Osteocyte (in vitro differentiated cells): ENCODE measurements around the gene RAB10. TPM values are rescaled to one million over a fixed set of nuclear protein-coding genes. Genes with fewer than 3 reads are reported as not detected.
"Not testable (repeated sequence)": the region's sequence is repeated elsewhere in the genome, so short reads cannot be mapped to it uniquely, and the experiment has no call there.

Source experiments
- DNase-seq: peaks from one replicate; pipeline ENCODE4 v3.0.0; 2021; ENCODE audit warnings: mixed read lengths; ENCODE audit not compliant: unreplicated experiment; ENCODE audit errors: extremely low spot score
- H3K27ac Mint-ChIP-seq: one replicate; pipeline ENCODE4 v1.8.0; 2021; ENCODE audit warnings: mild to moderate bottlenecking, mixed read lengths; ENCODE audit not compliant: unreplicated experiment
- H3K27me3 Mint-ChIP-seq: one replicate; pipeline ENCODE4 v1.8.0; 2021; ENCODE audit warnings: mixed read lengths; ENCODE audit not compliant: unreplicated experiment
- H3K36me3 Mint-ChIP-seq: one replicate; pipeline ENCODE4 v1.8.0; 2021; ENCODE audit warnings: mixed read lengths; ENCODE audit not compliant: unreplicated experiment
- H3K4me1 Mint-ChIP-seq: one replicate; pipeline ENCODE4 v1.8.0; 2021; ENCODE audit warnings: mixed read lengths; ENCODE audit not compliant: unreplicated experiment
- H3K4me3 Mint-ChIP-seq: one replicate; pipeline ENCODE4 v1.8.0; 2021; ENCODE audit warnings: mild to moderate bottlenecking, moderate library complexity, mixed read lengths; ENCODE audit not compliant: unreplicated experiment
- H3K9me3 Mint-ChIP-seq: one replicate; pipeline ENCODE4 v1.8.0; 2021; ENCODE audit warnings: mixed read lengths; ENCODE audit not compliant: unreplicated experiment
- CTCF ChIP-seq: fragments of 200-600 bp; sonication (generic); IDR thresholded peaks from 2 replicates; pipeline ENCODE4 v1.5.0; 2021; ENCODE audit warnings: antibody characterized with exemption, mild to moderate bottlenecking, moderate library complexity
- total RNA-seq: library from RNA; stranded (reverse); gene quantifications from 2 replicates; pipeline ENCODE4 v1.2.1, GENCODE V29; 2021

RAB10 gene
- total RNA-seq, 1 donor from 2014 or later = 139 TPM

GRCh38 chr2:26103752-26104151 is 69.9 kb downstream of the RAB10 start:
- Mint-ChIP-seq H3K4me3 (no peak overlapping the region), H3K36me3 (peaks cover 29% of the 10 kb centered on the region), H3K4me1 (peaks cover 2% of the 10 kb centered on the region), H3K9me3 (peaks cover 6% of the 10 kb centered on the region), H3K27me3 (no peaks in the 10 kb centered on the region), H3K27ac (no peak overlapping the region)
- TF ChIP-seq CTCF = no peak
- no peak for DNase-seq

- not testable (repeated sequence) for DNase-seq, H3K4me1 Mint-ChIP-seq, H3K4me3 Mint-ChIP-seq, H3K27ac Mint-ChIP-seq, H3K27me3 Mint-ChIP-seq, H3K9me3 Mint-ChIP-seq
- H3K36me3 Mint-ChIP-seq = peaks cover 25% of the 10 kb centered on the region
Observed at GRCh38 chr2:26108701-26109100, 74.8 kb downstream of the RAB10 start.

- H3K36me3 Mint-ChIP-seq = peaks cover 18% of the 10 kb centered on the region
- no peak for TF ChIP-seq CTCF
- no peak overlapping the region for H3K27ac Mint-ChIP-seq
- no peak for DNase-seq
- no peak overlapping the region for H3K4me3 Mint-ChIP-seq
- H3K9me3 Mint-ChIP-seq = no peaks in the 10 kb centered on the region
- peaks cover 2% of the 10 kb centered on the region for H3K4me1 Mint-ChIP-seq
- H3K27me3 Mint-ChIP-seq = no peaks in the 10 kb centered on the region
Observed at GRCh38 chr2:26112201-26112600, 78.3 kb downstream of the RAB10 start.

GRCh38 chr2:26114151-26114550 is 80.3 kb downstream of the RAB10 start:
- no peak for DNase-seq
- Mint-ChIP-seq H3K4me1 (no peaks in the 10 kb centered on the region), H3K36me3 (peaks cover 18% of the 10 kb centered on the region), H3K27me3 (no peaks in the 10 kb centered on the region), H3K4me3 (no peak overlapping the region), H3K9me3 (no peaks in the 10 kb centered on the region), H3K27ac (no peak overlapping the region)
- TF ChIP-seq CTCF = no peak

GRCh38 chr2:26118682-26119081 is 84.8 kb downstream of the RAB10 start:
- Mint-ChIP-seq H3K27ac (peak overlapping the region; percentile 23), H3K4me3 (no peak overlapping the region), H3K4me1 (no peaks in the 10 kb centered on the region), H3K36me3 (peaks cover 9% of the 10 kb centered on the region), H3K27me3 (no peaks in the 10 kb centered on the region), H3K9me3 (no peaks in the 10 kb centered on the region)
- no peak for TF ChIP-seq CTCF
- DNase-seq = no peak

- TF ChIP-seq CTCF = no peak
- no peaks in the 10 kb centered on the region for H3K9me3 Mint-ChIP-seq
- H3K27ac Mint-ChIP-seq = no peak overlapping the region
- H3K36me3 Mint-ChIP-seq = peaks cover 6% of the 10 kb centered on the region
- DNase-seq = no peak
- H3K27me3 Mint-ChIP-seq = no peaks in the 10 kb centered on the region
- H3K4me3 Mint-ChIP-seq = no peak overlapping the region
- H3K4me1 Mint-ChIP-seq = no peaks in the 10 kb centered on the region
Observed at GRCh38 chr2:26119521-26119920, 85.6 kb downstream of the RAB10 start.
